Measurements from ENCODE around the gene C6orf52.

The C6orf52 gene

GRCh38 chr6:10644225-10644624 lies 50.2 kb downstream of the C6orf52 start:
- no peak for DNase-seq (ENCODE audit: low read depth)

GRCh38 chr6:10643201-10643651 lies 51.2 kb downstream of the C6orf52 start:
- no peak for DNase-seq (ENCODE audit: low read depth)

GRCh38 chr6:10641528-10641927 lies 52.9 kb downstream of the C6orf52 start:
- no peak for DNase-seq (ENCODE audit: low read depth)

GRCh38 chr6:10640412-10640811 lies 54.0 kb downstream of the C6orf52 start:
- no peak for DNase-seq (ENCODE audit: low read depth)

- DNase-seq (ENCODE audit: low read depth) = peak; percentile 83
Observed at GRCh38 chr6:10633216-10633615, 61.2 kb downstream of the C6orf52 start.

GRCh38 chr6:10630178-10630577 lies 64.2 kb downstream of the C6orf52 start:
- DNase-seq (ENCODE audit: low read depth) = no peak

- DNase-seq (ENCODE audit: low read depth) = no peak
Observed at GRCh38 chr6:10627800-10628199, 66.6 kb downstream of the C6orf52 start.

- DNase-seq (ENCODE audit: low read depth) = no peak
Observed at GRCh38 chr6:10626154-10626741, 68.2 kb downstream of the C6orf52 start.

- DNase-seq (ENCODE audit: low read depth) = no peak
Observed at GRCh38 chr6:10624836-10625235, 69.6 kb downstream of the C6orf52 start.

- no peak for DNase-seq (ENCODE audit: low read depth)
Observed at GRCh38 chr6:10621847-10622246, 72.6 kb downstream of the C6orf52 start.

Measured in HS-5 (cell line).